Stimulated activated CD4-positive, alpha-beta T cell treated with anti-CD3 and anti-CD28 coated beads, Interleukin-1b, Interleukin-23, amount 100 ng/mL, for 1 hour (primary cell): Measurements from ENCODE around the gene PBX3.

Source experiments
- DNase-seq, 2 donors: peaks; one replicate each; pipeline ENCODE4 v3.0.0-alpha.2; 2020; ENCODE audit warnings: low read depth in 2 of 2

PBX3 gene

GRCh38 chr9:125906893-125907292, 159.7 kb downstream of the PBX3 start:
- no peak for DNase-seq

- no peak for DNase-seq
Measured at GRCh38 chr9:125908136-125908535, 161.0 kb downstream of the PBX3 start.

DNA sequence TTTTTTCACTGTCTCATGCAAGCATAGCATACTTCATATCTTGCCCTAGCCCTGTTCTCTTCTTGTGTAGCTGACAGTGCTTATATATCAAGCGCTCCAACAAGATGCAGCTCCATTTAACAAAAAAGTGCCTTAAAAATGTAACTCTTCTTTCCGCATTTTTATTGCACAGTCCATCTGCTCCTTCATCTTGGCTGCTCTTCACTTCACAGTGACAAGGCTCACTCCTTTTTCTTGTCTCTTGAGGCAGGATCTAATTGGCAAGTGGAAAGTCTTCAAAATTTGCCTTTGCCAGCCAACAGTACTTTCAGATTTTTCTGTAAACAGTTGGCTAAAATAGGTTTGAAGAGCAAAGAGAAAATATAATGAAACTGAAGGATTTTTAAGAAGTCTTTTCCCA, 161.8 kb downstream of the PBX3 start:
- DNase-seq: no peak

GRCh38 chr9:125909459-125909858, 162.3 kb downstream of the PBX3 start:
- no peak for DNase-seq

- DNase-seq: no peak
Measured at GRCh38 chr9:125910286-125910685, 163.1 kb downstream of the PBX3 start.

GRCh38 chr9:125911861-125912644, 164.9 kb downstream of the PBX3 start:
- DNase-seq: no peak

GRCh38 chr9:125912667-125913066, 165.5 kb downstream of the PBX3 start:
- DNase-seq: no peak

DNA sequence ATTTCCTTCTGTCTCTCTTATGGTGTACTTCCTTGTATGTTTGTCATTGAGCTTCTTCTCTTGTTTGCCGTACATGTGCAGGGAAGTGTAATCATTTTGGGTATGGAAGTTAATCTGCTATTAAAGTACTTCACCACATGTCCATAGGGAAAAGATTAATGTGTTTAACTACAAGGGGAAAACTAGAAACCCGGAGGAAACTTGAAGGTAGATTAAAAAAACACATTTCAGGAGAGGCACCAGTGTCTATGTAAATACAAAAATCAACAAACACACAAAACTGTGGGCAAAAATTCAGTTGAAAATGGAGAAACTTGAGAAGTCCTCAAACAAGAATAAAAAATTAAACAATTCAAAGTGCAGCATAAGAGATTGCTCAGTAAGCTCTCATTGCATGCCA, 166.4 kb downstream of the PBX3 start:
- no peak for DNase-seq

DNA sequence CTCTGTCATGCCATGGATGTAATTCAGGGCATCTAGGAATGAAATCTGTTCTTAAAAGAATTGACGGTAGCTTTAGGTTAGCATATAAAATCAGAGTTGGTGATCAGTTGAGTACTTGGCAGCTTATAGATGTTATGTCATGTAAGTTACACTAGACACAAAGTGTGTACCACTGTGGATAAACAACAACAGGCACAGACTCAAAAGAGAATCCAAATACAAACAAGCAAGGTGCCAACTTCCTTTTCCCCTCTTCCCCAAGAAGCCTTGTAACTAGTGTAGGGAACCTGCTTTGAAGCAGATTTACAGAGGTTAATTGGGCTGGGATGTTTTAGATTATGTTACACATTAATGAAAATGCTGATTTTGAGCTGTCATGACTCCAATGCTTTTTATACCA, 167.2 kb downstream of the PBX3 start:
- no peak for DNase-seq

GRCh38 chr9:125915606-125916005, 168.4 kb downstream of the PBX3 start:
- no peak for DNase-seq

DNA sequence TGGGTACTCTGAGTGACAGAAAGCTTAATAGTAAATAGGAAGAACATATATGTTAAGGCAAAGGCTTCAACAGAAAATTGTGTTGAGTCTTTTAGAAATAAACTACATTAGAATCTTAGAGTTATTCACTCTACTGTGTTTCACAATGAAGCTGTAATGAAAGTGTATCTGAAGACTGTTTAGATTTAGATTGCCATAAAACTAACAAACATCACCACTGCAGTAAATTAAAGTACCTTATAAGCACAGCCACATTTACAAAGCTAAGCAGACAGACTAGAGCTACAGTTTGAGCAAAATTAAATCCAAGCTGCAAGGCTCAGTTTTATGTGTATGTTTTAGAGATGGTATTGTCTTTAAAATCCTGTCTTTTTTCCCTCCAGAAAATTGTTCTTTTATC, 172.4 kb downstream of the PBX3 start:
- DNase-seq: no peak

- DNase-seq: no peak
Measured at GRCh38 chr9:125920402-125920801, 173.2 kb downstream of the PBX3 start.

- DNase-seq: no peak
Measured at GRCh38 chr9:125922854-125923253, 175.7 kb downstream of the PBX3 start.

DNA sequence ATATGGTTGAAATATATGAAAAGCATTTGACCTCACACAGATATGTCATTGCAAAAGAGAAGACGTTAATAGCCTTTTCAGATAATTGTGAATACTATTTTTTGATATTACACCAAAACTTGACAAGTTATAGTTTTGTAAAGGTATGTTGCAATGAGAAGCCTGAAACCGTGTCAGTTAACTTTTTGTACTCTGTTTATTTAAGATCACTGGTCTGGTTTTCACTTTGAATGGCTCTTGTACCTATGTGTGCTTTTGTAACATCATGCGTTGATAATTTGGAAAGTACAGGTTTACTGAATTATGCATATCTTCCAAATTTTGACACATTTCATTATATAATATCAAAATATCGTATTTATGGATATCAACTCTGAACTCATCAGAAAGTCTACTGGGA, 177.2 kb downstream of the PBX3 start:
- no peak for DNase-seq

GRCh38 chr9:125926936-125927335, 179.8 kb downstream of the PBX3 start:
- DNase-seq: no peak

- DNase-seq: no peak
Measured at GRCh38 chr9:125929846-125930245, 182.7 kb downstream of the PBX3 start.

- DNase-seq: no peak
Measured at GRCh38 chr9:125931211-125931610, 184.0 kb downstream of the PBX3 start.

DNA sequence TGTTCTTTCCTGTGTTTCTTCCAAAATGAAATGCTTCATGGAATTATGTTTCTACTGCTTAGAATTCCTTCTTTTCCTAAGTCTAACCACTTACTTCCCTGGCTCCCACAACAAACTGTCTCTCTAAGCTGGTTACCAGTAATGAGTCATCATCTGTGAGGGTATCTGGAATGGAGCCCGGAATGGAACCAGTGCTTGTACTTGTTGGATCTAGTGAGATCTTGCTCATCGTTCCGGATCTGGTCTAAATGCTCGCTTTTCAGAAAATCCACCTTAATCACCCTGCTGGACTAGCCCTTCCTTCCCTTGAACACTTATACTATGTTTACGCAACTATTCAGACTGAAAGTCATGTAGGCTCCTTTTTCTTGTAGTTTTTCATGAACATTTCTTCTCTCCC, 184.8 kb downstream of the PBX3 start:
- DNase-seq: no peak

GRCh38 chr9:125932746-125933455, 185.7 kb downstream of the PBX3 start:
- DNase-seq: no peak

- DNase-seq: no peak
Measured at GRCh38 chr9:125942125-125942524, 195.0 kb downstream of the PBX3 start.

GRCh38 chr9:125943831-125944230, 196.7 kb downstream of the PBX3 start:
- no peak for DNase-seq

- no peak for DNase-seq
Measured at GRCh38 chr9:125946397-125946796, 199.2 kb downstream of the PBX3 start.

- DNase-seq: no peak
Measured at GRCh38 chr9:125948887-125949596, 201.9 kb downstream of the PBX3 start.
